GM13976 (cell line): ENCODE results near the gene ADAMTS6.

Experiments used
- DNase-seq: peaks from one replicate; pipeline ENCODE4 v3.0.0; 2012; ENCODE audit warnings: low spot score
- CTCF ChIP-seq: IDR thresholded peaks from 2 replicates; pipeline ENCODE4 v1.5.1; 2012; ENCODE audit warnings: borderline replicate concordance, mild to moderate bottlenecking; ENCODE audit not compliant: insufficient read depth; ENCODE audit errors: extremely low read depth, missing control alignments, control extremely low read depth
- in situ Hi-C: fragments of 300-500 bp; cut with MboI; formaldehyde crosslinking; loops from one replicate; pipeline ENCODE4 v1.12.0; 2022; ENCODE audit warnings: low sequenced_read_pairs, mixed read lengths, inconsistent platforms; ENCODE audit not compliant: unreplicated experiment

The ADAMTS6 gene

GRCh38 chr5:65441800-65442199 is 39.9 kb downstream of the ADAMTS6 start:
- in situ Hi-C loops, result no loop called here
- no peak for TF ChIP-seq CTCF
- no peak for DNase-seq

- TF ChIP-seq CTCF, result no peak
- DNase-seq, result no peak
Observed at GRCh38 chr5:65440456-65440855, 41.3 kb downstream of the ADAMTS6 start.

GRCh38 chr5:65434122-65434521 is 47.6 kb downstream of the ADAMTS6 start:
- in situ Hi-C loops, result no loop called here
- no peak for DNase-seq
- no peak for TF ChIP-seq CTCF

More at GRCh38 chr5:65440456-65440855, 41.3 kb downstream of the ADAMTS6 start:
- in situ Hi-C loops, result no loop called here

- in situ Hi-C loops, result no loop called here
- no peak for DNase-seq
- no peak for TF ChIP-seq CTCF
Observed at GRCh38 chr5:65426656-65427055, 55.1 kb downstream of the ADAMTS6 start.

GRCh38 chr5:65423623-65424022 is 58.1 kb downstream of the ADAMTS6 start:
- no peak for DNase-seq
- TF ChIP-seq CTCF, result no peak
- in situ Hi-C loops, result no loop called here

GRCh38 chr5:65418661-65419060 is 63.1 kb downstream of the ADAMTS6 start:
- TF ChIP-seq CTCF, result no peak
- in situ Hi-C loops, result no loop called here
- DNase-seq, result no peak

GRCh38 chr5:65413822-65414221 is 67.9 kb downstream of the ADAMTS6 start:
- in situ Hi-C loops, result no loop called here
- TF ChIP-seq CTCF, result no peak
- no peak for DNase-seq
